ENCODE results near the gene ZNF335. TPM values are rescaled to one million over a fixed set of nuclear protein-coding genes. Genes with fewer than 3 reads are reported as not detected.
A peak's percentile ranks its signal among the peaks of the same experiment; 100 is the strongest.

The ZNF335 gene, protein sequence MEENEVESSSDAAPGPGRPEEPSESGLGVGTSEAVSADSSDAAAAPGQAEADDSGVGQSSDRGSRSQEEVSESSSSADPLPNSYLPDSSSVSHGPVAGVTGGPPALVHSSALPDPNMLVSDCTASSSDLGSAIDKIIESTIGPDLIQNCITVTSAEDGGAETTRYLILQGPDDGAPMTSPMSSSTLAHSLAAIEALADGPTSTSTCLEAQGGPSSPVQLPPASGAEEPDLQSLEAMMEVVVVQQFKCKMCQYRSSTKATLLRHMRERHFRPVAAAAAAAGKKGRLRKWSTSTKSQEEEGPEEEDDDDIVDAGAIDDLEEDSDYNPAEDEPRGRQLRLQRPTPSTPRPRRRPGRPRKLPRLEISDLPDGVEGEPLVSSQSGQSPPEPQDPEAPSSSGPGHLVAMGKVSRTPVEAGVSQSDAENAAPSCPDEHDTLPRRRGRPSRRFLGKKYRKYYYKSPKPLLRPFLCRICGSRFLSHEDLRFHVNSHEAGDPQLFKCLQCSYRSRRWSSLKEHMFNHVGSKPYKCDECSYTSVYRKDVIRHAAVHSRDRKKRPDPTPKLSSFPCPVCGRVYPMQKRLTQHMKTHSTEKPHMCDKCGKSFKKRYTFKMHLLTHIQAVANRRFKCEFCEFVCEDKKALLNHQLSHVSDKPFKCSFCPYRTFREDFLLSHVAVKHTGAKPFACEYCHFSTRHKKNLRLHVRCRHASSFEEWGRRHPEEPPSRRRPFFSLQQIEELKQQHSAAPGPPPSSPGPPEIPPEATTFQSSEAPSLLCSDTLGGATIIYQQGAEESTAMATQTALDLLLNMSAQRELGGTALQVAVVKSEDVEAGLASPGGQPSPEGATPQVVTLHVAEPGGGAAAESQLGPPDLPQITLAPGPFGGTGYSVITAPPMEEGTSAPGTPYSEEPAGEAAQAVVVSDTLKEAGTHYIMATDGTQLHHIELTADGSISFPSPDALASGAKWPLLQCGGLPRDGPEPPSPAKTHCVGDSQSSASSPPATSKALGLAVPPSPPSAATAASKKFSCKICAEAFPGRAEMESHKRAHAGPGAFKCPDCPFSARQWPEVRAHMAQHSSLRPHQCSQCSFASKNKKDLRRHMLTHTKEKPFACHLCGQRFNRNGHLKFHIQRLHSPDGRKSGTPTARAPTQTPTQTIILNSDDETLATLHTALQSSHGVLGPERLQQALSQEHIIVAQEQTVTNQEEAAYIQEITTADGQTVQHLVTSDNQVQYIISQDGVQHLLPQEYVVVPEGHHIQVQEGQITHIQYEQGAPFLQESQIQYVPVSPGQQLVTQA (N-terminal part only)
- total RNA-seq = 10 to 100 TPM; 21.4 to 43.4 TPM

DNA sequence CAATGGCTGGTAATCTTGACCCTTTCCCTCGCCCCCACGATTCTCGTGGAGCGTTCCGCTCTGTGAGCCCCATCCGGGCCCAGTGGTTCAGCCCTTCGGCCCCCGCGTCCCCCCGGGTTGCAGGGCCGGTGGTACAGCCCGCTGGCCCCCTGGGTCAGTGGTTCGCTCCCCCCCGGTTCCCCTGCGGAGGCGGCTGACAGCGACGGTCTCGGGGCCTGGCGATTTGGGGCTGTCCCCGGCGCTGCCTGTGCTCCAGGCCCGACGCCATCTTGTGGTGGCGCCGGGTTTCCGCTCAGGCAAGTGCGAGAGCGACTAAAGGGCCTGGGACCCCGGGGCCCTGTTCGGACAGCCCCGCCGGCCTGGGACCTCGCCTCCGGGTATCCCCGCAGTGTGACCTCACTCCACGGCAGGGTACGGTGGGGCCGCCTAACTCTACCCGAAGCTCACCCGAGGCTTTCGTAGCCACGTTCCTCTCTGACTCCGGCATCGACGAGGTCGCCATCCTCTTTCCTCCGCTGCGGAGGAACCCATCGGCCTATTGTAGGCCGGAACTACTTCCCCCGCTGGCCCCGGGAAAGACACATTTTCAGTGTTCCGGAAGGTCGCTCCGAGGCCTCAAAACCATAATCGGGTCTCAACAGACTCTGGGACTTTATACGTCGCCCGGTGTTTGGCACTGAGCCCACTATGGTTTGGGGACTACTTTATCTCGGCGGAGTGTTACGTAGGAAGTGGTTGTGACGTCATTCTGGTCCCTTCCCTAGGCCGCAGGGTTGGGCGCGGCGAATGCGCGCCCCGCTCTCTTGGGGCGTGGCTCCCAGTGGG, at the start of gene ZNF335:
Gene ZNF335, minus strand, starts transcription at position 529 of the 825 bp plus-strand sequence. CDS start 793 bp downstream, outside the sequence.
- no peaks in the 10 kb centered on the region for H3K4me1 ChIP-seq (replicated peaks)
- TF ChIP-seq POLR2A (IDR thresholded peaks at IDR 0.05) (peak; percentile 71), POLR2AphosphoS5 (IDR thresholded peaks at IDR 0.05) (peak; percentile 92)
- TF ChIP-seq, protein P1, sequence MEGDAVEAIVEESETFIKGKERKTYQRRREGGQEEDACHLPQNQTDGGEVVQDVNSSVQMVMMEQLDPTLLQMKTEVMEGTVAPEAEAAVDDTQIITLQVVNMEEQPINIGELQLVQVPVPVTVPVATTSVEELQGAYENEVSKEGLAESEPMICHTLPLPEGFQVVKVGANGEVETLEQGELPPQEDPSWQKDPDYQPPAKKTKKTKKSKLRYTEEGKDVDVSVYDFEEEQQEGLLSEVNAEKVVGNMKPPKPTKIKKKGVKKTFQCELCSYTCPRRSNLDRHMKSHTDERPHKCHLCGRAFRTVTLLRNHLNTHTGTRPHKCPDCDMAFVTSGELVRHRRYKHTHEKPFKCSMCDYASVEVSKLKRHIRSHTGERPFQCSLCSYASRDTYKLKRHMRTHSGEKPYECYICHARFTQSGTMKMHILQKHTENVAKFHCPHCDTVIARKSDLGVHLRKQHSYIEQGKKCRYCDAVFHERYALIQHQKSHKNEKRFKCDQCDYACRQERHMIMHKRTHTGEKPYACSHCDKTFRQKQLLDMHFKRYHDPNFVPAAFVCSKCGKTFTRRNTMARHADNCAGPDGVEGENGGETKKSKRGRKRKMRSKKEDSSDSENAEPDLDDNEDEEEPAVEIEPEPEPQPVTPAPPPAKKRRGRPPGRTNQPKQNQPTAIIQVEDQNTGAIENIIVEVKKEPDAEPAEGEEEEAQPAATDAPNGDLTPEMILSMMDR (IDR thresholded peaks at IDR 0.05) = peak; percentile 44 to 77 (median 65)
- intact Hi-C loops (cut with DNase I) = loop anchor here (2.0 kb wide), 1 partner anchor 61 kb away; no protein-coding TSS in a partner anchor
- 0% methylated on average over 48 of the region's 72 CpGs for WGBS
- H3K27me3 ChIP-seq (replicated peaks; ENCODE audit: insufficient read depth) = no peaks in the 10 kb centered on the region
- H3K36me3 ChIP-seq = peaks cover 0 to 8% of the 10 kb centered on the region in 2 donors
- peak within 1 kb of the TSS; percentile 65 to 73 for H3K4me3 ChIP-seq
- peak; percentile 92 for DNase-seq (ENCODE audit: low spot score)
- H3K9me3 ChIP-seq = no peaks in the 10 kb centered on the region
- H3K27ac ChIP-seq = peak within 1 kb of the TSS; percentile 100

DNA sequence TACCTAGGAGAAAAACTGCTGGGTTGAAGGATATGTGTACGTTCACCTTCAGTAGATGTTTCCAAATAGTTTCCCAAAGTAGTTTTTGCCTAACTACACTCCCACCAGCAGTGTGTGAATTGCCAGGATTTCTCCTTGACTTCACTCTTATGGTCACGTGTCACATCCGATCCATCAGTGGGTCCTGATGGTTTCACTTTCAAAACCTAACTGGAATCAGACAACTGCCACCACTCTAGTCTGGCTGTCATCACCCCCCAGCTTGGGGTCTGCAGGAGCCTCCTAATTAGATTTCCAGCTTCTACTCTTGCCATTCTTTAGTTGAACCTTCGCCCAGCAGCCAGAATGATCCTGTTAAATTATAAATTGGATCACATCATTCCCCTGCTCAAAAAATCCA, 48.6 kb upstream of the ZNF335 start:
- DNase-seq (ENCODE audit: low spot score) = no peak
- Histone ChIP-seq H3K9me3 (no peaks in the 10 kb centered on the region), H3K4me1 (replicated peaks) (no peaks in the 10 kb centered on the region), H3K36me3 (no peaks in the 10 kb centered on the region), H3K27me3 (replicated peaks; ENCODE audit: insufficient read depth) (peaks cover 20% of the 10 kb centered on the region), H3K27ac (no peak overlapping the region), H3K4me3 (no peak overlapping the region)
- intact Hi-C loops (cut with DNase I) = loop anchor here (10.0 kb wide), 1 partner anchor 64 kb away; the partner anchor contains the start of gene NCOA5
- TF ChIP-seq POLR2AphosphoS5 (IDR thresholded peaks at IDR 0.05) (no peak), POLR2A (IDR thresholded peaks at IDR 0.05) (no peak)
- TF ChIP-seq, protein P1 (IDR thresholded peaks at IDR 0.05) = no peak
- 81% methylated on average over 4 of the region's 4 CpGs for WGBS

DNA sequence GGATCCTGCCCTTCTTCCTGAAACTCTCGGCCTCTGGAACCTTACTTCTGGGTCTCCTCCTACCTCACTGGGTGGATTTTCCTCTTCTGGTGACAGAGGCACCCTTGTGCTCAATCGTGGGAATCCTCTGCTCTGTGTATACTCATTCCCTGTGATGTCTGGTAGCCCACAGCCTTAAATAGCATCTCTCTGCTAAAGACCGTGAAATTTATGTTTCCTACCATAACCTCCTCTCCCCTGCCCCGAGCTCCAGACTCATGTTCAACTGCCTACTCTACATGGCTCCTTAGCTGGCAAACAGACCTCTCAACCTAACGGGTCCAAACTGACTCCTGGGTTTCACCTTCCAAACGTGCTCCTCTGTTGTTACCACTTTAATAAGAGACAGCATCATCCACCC, 46.6 kb upstream of the ZNF335 start:
- intact Hi-C loops (cut with DNase I) = no loop called here
- no peak overlapping the region for H3K27ac ChIP-seq

More for the DNA sequence above, 46.6 kb upstream of the ZNF335 start:
- peaks cover 24% of the 10 kb centered on the region for H3K27me3 ChIP-seq (replicated peaks; ENCODE audit: insufficient read depth)
- H3K36me3 ChIP-seq = no peaks in the 10 kb centered on the region
- DNase-seq (ENCODE audit: low spot score) = no peak
- H3K9me3 ChIP-seq = no peaks in the 10 kb centered on the region
- WGBS = 57% methylated on average over 6 of the region's 6 CpGs
- no peaks in the 10 kb centered on the region for H3K4me1 ChIP-seq (replicated peaks)
- no peak overlapping the region for H3K4me3 ChIP-seq
- TF ChIP-seq POLR2A (IDR thresholded peaks at IDR 0.05) (no peak), POLR2AphosphoS5 (IDR thresholded peaks at IDR 0.05) (no peak)
- TF ChIP-seq, protein P1 (IDR thresholded peaks at IDR 0.05) = no peak
